Measurements from ENCODE around the gene PACS1.

DNA sequence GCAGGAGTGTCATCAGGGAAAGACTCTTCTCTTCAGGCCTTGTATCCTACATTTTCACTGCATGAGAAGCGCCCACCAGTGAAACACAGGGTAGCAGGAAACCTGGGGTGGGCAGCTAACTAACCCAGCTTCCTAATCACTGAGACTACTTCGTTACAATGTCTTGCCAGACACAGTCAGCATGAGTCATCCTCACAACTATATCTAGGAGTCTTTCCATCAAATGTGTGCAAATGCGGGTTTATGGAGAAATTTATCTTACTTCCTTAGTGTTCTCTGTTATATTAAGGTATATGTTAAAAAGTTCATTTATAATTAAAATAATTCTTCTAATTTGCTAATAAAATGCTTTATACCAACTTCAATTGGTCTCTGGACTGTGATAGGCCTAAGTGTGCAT, 118.5 kb downstream of the PACS1 start:
- TF ChIP-seq CTCF (IDR thresholded peaks at IDR 0.05) (no peak), EP300 (IDR thresholded peaks at IDR 0.05) (no peak)

Measured in ovary (tissue), 3 donors.